Ascending aorta (tissue), 2 donors: ENCODE measurements around the gene HTATSF1. TPM values are rescaled to one million over a fixed set of nuclear protein-coding genes. Genes with fewer than 3 reads are reported as not detected.

Source experiments
- DNase-seq, 2 donors: peaks; one replicate each; pipeline ENCODE4 v3.0.0-alpha.2; 2019; ENCODE audit warnings: low spot score in 2 of 2
- H3K27ac ChIP-seq, 2 donors: fragments of 200-600 bp; sonication (generic); one replicate each; pipeline ENCODE4 v1.5.1; 2016 to 2017; ENCODE audit warnings: mild to moderate bottlenecking in 1 of 2
- H3K27me3 ChIP-seq: fragments of 200-600 bp; sonication (generic); one replicate; pipeline ENCODE4 v1.5.1; 2017
- H3K36me3 ChIP-seq, 2 donors: fragments of 200-600 bp; sonication (generic); one replicate each; pipeline ENCODE4 v1.5.1; 2016
- H3K4me1 ChIP-seq, 2 donors: fragments of 200-600 bp; sonication (generic); one replicate each; pipeline ENCODE4 v1.5.1; 2016 to 2017; ENCODE audit warnings: mild to moderate bottlenecking in 1 of 2
- H3K4me3 ChIP-seq, 2 donors: fragments of 200-600 bp; sonication (generic); one replicate each; pipeline ENCODE4 v1.5.1; 2016 to 2017; ENCODE audit warnings: mild to moderate bottlenecking in 1 of 2
- H3K9me3 ChIP-seq, 2 donors: fragments of 200-600 bp; sonication (generic); one replicate each; pipeline ENCODE4 v1.5.1; 2016
- intact Hi-C: fragments of 100-400 bp; cut with DNase I; formaldehyde crosslinking; loops from one replicate; pipeline ENCODE4 v1.15.1; 2023
- total RNA-seq: library from RNA; depleted of rRNA; stranded (reverse); fragments of >200 nt; gene quantifications from one replicate; pipeline ENCODE4 v1.1.0, GENCODE V29; 2016
- TF ChIP-seq, protein P1 (sequence below), 3 experiments: fragments of 200-600 bp in 2 of 3; fragments of 450-650 bp in 1 of 3; sonication (generic) in 2 of 3; IDR thresholded peaks; one replicate each; pipeline ENCODE4 v1.5.1; 2016 to 2019; ENCODE audit warnings: antibody characterized with exemption in 3 of 3, mild to moderate bottlenecking in 1 of 3, moderate library complexity in 1 of 3

Gene HTATSF1
- total RNA-seq, 1 donor from 2014 or later: 3.7 TPM

GRCh38 chrX:136487647-136488046 is 9.7 kb upstream of the HTATSF1 start, which contains the start of gene BRS3:
Gene BRS3, plus strand, starts transcription at chrX:136487947. Its CDS starts 168 bp downstream, at chrX:136488115.
- TF ChIP-seq, protein P1, sequence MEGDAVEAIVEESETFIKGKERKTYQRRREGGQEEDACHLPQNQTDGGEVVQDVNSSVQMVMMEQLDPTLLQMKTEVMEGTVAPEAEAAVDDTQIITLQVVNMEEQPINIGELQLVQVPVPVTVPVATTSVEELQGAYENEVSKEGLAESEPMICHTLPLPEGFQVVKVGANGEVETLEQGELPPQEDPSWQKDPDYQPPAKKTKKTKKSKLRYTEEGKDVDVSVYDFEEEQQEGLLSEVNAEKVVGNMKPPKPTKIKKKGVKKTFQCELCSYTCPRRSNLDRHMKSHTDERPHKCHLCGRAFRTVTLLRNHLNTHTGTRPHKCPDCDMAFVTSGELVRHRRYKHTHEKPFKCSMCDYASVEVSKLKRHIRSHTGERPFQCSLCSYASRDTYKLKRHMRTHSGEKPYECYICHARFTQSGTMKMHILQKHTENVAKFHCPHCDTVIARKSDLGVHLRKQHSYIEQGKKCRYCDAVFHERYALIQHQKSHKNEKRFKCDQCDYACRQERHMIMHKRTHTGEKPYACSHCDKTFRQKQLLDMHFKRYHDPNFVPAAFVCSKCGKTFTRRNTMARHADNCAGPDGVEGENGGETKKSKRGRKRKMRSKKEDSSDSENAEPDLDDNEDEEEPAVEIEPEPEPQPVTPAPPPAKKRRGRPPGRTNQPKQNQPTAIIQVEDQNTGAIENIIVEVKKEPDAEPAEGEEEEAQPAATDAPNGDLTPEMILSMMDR (IDR thresholded peaks at IDR 0.05): no peak
- H3K27ac ChIP-seq: no peak within 1 kb of the TSS
- no peak within 1 kb of the TSS for H3K4me3 ChIP-seq
- H3K27me3 ChIP-seq: peaks cover 4% of the 10 kb centered on the region
- intact Hi-C loops: no loop called here
- H3K36me3 ChIP-seq: no peaks in the 10 kb centered on the region
- no peaks in the 10 kb centered on the region for H3K9me3 ChIP-seq
- no peak for DNase-seq
- H3K4me1 ChIP-seq: no peaks in the 10 kb centered on the region

- DNase-seq: no peak
- Histone ChIP-seq H3K4me3 (no peak overlapping the region), H3K4me1 (no peaks in the 10 kb centered on the region), H3K27ac (no peak overlapping the region), H3K27me3 (peaks cover 4% of the 10 kb centered on the region), H3K36me3 (no peaks in the 10 kb centered on the region), H3K9me3 (no peaks in the 10 kb centered on the region)
- TF ChIP-seq, protein P1 (IDR thresholded peaks at IDR 0.05): no peak
- intact Hi-C loops: no loop called here
Observed at GRCh38 chrX:136488706-136489105, 8.7 kb upstream of the HTATSF1 start.

DNA sequence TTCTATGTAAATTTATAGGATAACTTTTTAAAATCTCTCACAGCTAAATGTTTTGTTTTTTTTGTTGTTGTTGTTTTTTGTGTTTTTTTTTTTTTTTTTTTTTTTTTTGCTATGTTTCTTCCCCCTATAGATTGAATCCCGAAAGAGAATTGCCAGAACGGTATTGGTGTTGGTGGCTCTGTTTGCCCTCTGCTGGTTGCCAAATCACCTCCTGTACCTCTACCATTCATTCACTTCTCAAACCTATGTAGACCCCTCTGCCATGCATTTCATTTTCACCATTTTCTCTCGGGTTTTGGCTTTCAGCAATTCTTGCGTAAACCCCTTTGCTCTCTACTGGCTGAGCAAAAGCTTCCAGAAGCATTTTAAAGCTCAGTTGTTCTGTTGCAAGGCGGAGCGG is 5.6 kb upstream of the HTATSF1 start:
- Histone ChIP-seq H3K4me3 (no peak overlapping the region), H3K9me3 (no peaks in the 10 kb centered on the region), H3K36me3 (no peaks in the 10 kb centered on the region), H3K4me1 (no peaks in the 10 kb centered on the region), H3K27me3 (peaks cover 4% of the 10 kb centered on the region), H3K27ac (no peak overlapping the region)
- no peak for DNase-seq
- intact Hi-C loops: loop anchor here (10.0 kb wide), 2 partner anchors 273 to 433 kb away; no protein-coding TSS in a partner anchor
- TF ChIP-seq, protein P1 (IDR thresholded peaks at IDR 0.05): no peak

DNA sequence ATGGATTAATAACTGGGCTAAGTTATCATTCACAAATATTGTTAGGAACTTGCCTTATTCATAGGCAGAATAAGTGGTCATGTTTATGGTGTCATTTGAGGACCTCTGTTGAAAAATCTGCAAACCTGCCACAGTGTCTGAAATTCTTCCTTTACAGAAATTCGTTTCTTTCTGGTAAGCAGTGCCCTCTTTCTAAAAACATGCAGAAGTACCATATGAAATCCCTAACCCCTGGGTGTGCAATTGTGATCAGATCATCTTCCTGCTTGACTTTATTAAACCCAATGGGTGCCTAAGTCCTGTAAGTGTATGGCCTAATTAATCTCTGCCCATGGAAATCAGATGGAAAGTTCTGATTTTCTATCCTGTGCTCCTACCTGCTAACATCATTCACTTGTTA is 4.4 kb upstream of the HTATSF1 start:
- Histone ChIP-seq H3K4me3 (no peak overlapping the region), H3K36me3 (no peaks in the 10 kb centered on the region), H3K27ac (no peak overlapping the region), H3K27me3 (peaks cover 4% of the 10 kb centered on the region), H3K4me1 (no peaks in the 10 kb centered on the region), H3K9me3 (no peaks in the 10 kb centered on the region)
- DNase-seq: no peak
- intact Hi-C loops: loop anchor here (10.0 kb wide), 2 partner anchors 272 to 432 kb away; no protein-coding TSS in a partner anchor
- TF ChIP-seq, protein P1 (IDR thresholded peaks at IDR 0.05): no peak

GRCh38 chrX:136495043-136495442 is 2.3 kb upstream of the HTATSF1 start:
- TF ChIP-seq, protein P1 (IDR thresholded peaks at IDR 0.05): no peak
- intact Hi-C loops: loop anchor here (5.0 to 10.0 kb wide), 5 partner anchors 228 to 523 kb away; partner anchors contain the start of gene MMGT1
- no peak for DNase-seq
- Histone ChIP-seq H3K27me3 (peaks cover 4% of the 10 kb centered on the region), H3K36me3 (no peaks in the 10 kb centered on the region), H3K4me1 (no peaks in the 10 kb centered on the region), H3K4me3 (no peak overlapping the region), H3K27ac (no peak overlapping the region), H3K9me3 (no peaks in the 10 kb centered on the region)
